ENCODE data around the gene CALCOCO1.
"Not testable (repeated sequence)": the region's sequence is repeated elsewhere in the genome, so short reads cannot be mapped to it uniquely, and the experiment has no call there.

CALCOCO1 gene

DNA sequence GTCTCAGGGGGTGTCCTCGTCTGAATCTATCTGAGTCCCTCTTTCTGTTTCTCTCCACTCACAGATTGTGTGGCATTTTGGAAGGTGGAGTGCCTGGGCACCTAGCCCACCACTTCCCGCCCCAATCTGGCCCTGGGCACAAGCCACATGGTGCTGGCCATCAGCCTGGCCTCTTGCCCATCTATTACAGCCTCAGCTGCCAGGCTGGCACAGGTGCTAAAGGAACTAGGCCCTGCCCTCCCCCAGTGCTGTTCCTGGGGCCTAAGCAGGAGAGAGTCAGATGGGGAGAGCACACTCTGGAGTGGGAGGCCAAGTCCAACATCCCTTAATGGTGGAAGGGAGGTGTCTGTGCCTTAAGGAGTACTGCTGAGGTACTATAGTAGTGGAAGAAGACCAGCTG lies 8.3 kb upstream of the CALCOCO1 start:
- in situ Hi-C loops (cut with MboI; ENCODE audit: low sequenced_read_pairs) = no loop called here

DNA sequence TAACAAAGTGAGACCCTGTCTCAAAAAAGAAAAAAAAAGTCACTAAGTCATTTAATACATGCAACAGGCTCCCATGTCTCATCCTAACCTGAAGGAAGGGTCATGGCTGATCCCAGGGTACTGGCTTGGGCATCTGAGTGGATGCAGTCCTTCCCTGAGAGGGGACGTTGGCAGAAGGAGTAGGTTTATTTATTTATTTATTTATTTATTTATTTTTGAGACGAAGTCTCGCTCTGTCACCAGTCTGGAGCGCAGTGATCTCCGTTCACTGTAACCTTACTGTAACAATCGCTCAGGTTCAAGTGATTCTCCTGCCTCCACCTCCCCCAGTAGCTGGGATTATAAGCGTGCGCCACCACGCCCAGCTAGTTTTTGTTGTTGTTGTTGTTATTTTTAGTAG lies 7.2 kb upstream of the CALCOCO1 start:
- in situ Hi-C loops (cut with MboI; ENCODE audit: low sequenced_read_pairs) = no loop called here

DNA sequence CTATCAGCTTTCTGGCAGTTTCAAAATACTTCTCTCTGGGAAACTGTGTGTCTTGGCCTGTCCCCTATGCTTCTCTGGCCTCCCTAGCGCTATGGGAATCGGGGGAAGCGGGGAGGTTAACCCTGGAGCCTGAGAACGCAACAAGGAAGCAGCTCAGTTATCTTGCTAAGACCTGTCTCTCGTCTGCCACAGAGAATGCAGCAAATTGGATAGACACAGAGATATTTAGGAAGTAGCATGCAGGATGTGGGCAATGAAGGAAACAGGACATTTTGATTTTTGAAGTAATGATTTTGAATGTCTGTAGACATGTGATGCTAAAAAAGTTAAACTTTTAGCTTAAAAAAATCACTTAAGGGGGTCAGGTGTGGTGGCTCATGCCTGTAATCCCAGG lies 6.6 kb upstream of the CALCOCO1 start:
- in situ Hi-C loops (cut with MboI; ENCODE audit: low sequenced_read_pairs) = no loop called here

DNA sequence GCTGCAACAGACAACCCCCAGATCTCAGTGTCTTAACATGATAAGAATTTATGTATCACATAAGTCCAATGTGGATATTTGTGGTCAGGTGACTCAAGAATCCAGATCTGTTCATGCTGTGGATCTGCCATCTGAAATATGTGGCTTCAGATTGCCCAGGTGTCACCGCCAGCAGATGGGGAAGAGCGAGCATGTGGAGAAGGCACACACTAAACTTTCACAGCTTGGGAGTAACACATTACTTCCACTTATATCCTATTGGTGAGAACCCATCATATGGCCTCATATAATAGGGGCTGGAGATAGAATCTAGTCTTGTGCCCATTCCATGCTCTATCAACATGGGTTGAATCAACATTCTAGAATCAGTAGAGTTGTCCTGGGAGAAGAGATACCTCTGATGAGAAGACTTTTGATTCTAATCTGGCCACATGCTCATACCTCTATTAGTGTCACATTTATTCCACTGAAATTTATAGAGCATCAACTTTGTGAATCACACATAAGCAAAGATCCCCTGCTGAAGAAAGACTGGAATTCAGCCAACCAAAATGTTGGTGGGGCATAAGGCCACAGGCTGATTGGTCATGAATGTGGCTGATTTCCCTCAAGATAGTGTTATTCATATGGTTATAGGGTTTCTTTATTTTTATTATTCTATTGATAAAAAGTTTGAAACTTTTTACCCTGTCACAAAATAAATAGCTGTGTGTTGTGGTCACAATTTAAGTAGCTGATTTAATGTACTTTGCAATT lies 6.0 kb upstream of the CALCOCO1 start:
- in situ Hi-C loops (cut with MboI; ENCODE audit: low sequenced_read_pairs) = no loop called here

DNA sequence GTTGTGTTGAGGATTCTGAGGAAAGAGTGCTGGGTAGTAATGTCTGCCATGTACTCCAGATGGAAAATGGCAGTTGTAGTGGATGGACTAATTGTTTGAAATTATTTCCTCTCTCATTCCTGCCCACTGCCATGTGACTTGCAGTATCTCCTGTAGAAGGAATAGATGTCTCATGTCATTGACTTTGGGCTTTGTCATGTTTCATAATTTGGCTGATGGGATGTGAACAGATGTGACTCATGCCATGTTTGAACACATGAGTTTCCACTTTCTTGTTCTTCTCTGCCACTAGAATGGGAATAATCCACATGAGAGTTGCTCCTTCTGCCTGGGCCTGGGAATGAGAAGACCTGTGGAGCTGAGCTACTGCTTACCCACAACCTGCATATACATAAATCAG lies 2.4 kb upstream of the CALCOCO1 start:
- in situ Hi-C loops (cut with MboI; ENCODE audit: low sequenced_read_pairs) = no loop called here

DNA sequence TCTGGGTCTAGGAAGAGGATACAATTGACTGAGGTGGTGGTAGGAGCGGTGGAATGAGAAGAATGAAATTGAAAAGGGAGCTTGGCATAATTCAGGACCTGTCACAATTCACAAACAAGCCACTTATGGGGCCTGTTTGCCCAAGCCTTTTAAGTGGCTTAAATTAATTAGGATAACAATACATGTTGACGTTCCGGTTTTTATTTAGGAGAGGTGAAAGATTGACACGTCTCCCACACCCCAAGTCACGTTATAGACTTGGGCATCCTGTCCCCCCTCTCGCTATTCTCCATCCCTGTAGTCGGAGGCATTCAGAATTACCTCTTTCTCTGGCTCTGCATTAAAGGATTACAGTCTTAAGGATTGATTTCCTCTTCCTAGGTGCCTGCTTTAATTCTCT lies 954 bp upstream of the CALCOCO1 start:
- in situ Hi-C loops (cut with MboI; ENCODE audit: low sequenced_read_pairs) = no loop called here

DNA sequence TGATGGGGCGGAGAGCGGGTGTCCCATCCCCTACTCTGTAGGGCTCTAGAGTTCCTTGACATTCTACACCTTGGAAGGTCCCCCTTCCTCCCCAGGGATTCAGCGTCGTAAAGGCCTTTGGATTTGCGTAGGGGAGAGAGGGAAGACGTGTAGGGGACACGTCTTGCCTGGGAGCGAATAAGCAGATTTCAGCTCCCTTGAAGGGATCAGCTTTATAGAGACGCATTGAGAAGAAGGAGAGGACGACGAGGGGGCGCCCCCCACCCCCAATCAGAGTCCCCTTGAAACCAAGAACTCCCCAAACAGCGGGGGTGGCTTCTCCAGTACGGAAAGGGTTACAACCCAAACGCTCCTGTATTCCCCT lies 324 bp downstream of the CALCOCO1 start:
- in situ Hi-C loops (cut with MboI; ENCODE audit: low sequenced_read_pairs) = no loop called here

DNA sequence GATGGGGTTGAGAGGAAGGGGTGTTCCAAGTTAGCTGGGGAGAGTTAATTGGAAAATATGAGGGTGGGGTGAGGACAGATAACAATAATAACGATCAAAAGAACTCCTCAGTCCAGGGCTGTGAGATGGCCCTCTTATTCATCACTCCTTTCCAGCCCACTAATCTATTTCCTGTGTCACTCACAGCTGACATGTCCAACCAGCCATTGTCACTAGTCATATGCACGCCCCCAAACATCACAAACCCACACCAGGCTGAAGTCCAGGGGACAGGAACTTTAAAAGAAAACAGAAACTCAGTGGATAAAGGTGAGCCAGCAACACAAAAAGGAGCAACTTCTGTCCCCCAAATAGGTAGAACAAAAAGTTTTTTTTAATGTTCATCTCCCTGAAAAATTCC lies 911 bp downstream of the CALCOCO1 start:
- in situ Hi-C loops (cut with MboI; ENCODE audit: low sequenced_read_pairs) = no loop called here

DNA sequence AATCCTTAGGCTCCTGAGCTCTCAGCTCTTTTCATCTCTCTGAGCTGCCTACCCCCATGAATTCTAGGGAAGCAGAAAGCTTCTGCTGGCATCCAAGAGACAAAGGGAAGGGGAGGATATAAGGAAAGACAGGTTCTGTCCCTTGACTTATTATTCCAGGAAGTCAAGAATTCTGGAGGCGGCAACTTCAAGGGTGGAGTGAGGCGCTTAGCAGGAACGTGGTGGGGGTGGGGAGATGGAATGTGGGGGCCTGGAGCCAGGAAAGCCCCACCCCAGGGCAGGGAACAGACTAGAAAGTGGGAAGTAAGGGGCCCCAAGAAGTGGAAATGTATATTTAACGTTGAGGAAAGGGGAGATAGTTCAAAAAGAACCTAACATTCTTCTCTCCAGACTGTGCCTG lies 1.4 kb downstream of the CALCOCO1 start:
- in situ Hi-C loops (cut with MboI; ENCODE audit: low sequenced_read_pairs) = no loop called here

DNA sequence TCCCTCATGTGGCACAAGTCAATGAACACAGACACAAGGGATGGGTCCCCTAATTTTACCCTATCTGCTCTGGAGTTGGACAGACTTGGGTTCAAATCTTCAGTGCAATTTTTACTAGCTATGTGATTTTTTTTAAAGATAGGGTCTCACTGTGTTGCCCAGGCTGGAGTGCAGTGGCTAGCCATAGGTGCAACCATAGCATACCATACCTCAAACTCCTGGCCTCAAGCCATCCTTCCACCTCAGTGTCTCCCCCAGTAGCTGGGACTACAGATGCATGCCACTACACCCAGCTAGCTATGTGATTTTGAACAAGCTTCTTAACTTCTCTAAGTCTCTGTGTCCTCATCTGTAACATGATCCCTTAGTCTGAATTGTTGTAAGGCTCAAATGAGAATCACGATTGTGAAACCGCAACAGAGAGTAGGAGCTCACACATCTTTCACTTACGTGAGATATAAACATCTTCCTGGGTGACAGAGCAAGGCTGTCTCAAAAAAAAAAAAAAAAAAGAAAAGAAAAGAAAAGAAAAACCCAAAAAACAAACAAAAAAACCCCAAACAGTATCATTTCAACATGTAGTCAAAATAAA lies 4.7 kb downstream of the CALCOCO1 start:
- in situ Hi-C loops (cut with MboI; ENCODE audit: low sequenced_read_pairs) = no loop called here

DNA sequence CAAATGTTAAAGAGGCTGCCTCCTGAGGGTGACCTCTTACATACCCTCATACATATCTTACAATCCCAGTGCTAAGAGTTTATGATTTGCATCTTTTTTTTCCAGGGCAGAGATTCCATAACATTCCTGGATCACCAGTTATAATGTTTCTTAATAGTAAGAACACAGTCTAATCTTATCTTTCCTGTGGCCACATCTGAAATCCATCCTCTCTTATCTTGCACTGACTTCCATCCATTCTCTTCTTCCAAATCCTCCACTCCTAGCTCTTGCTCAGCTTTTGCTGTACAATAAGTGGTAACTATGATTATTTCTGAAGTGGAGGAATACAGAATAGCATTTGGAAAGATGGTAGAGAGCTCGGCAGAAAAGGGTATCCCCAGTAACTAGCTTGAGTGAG lies 6.3 kb downstream of the CALCOCO1 start:
- in situ Hi-C loops (cut with MboI; ENCODE audit: low sequenced_read_pairs) = no loop called here

DNA sequence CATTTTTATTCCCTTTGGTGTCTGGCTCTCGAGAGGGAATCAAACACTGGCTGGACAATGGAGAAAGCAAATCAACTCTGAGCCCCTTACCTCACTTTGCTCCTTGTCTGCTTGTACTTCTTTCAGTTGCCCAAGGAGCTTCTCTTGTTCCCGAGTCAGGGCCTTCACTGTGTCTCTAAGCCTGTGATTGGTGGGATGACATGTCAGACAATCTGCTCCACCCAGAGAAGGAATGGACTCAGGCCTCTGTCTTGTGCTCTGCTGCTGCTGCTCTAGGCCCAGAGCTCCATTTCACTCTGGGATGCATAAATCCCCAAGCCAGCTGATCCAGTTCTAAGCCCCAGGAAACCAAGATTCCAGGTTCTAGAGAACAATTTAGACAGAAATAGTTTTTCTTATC lies 7.6 kb downstream of the CALCOCO1 start:
- in situ Hi-C loops (cut with MboI; ENCODE audit: low sequenced_read_pairs) = no loop called here

DNA sequence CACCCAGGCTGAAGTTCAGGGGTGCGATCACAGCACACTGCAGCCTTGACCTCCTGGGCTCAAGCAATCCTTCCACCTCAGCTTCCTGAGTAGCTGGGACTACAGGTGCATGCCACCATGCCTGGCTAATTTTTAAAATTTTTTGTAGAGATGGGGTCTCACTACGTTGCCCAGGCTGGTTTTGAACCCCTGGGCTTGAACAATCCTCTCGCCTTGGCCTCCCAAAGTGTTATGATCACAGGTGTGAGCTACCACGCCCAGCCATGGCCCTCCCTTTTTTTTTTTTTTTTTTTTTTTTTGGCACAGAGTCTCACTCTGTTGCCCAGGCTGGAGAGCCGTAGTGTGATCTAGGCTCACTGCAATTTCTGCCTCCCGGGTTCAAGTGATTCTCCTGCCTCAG lies 8.7 kb downstream of the CALCOCO1 start:
- in situ Hi-C loops (cut with MboI; ENCODE audit: low sequenced_read_pairs) = not testable (repeated sequence)

DNA sequence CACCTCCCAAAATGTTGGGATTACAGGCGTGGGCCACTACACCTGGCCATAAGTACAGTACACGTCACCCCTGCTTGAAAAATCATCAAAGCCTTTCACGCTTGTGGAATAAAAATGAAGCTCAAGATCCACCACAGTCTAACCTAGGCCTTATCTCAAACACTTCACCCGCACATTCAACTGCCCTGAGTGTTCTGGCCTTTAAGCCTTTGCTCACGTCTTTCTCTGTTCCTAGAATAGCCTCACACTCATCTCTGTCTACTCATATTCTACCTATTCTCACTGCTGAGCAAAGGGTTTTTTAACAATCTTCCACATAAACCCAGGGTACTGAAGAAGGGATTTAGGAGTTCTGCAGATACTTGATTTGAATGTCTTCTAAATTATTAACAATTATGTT lies 9.9 kb downstream of the CALCOCO1 start:
- in situ Hi-C loops (cut with MboI; ENCODE audit: low sequenced_read_pairs) = no loop called here

DNA sequence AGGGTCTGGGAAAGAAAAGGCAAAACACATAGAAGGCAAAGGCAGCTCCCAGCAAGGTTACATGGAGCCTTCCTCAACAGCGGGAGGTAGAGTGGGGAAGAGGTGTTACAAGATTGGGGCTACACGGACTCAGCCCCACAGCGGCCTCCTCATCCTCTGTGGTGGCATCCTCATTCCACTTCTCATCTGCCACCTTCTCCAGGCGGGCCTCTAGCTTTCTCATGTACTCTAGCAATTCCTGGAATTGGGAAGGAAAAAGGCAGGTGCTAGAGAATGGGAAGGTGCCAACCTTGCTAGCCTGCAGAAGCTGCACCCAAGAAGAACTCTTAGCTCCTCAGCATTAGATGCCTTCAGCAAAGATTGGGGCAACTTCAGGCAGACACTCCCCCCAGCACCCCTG lies 13.2 kb downstream of the CALCOCO1 start:
- in situ Hi-C loops (cut with MboI; ENCODE audit: low sequenced_read_pairs) = no loop called here

DNA sequence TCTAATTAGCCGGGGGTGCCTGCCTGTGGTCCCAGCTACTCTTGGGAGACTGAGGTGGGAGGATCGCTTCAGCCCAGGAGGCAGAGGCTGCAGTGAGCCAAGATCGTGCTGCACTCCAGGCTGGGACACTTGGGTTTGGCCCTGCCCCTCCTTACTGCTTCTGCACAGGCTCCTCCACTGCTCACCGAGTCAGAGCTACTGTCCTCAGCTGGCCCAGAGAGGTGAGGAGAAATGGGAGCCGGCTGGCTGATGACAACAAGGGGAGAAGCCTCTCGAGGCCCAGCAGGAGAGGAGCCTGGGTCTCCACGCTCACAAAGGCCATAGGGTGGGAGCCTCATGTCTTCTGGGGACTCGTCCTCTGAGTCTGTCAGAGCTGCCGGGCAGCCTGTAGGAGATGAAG lies 13.7 kb downstream of the CALCOCO1 start:
- in situ Hi-C loops (cut with MboI; ENCODE audit: low sequenced_read_pairs) = no loop called here

DNA sequence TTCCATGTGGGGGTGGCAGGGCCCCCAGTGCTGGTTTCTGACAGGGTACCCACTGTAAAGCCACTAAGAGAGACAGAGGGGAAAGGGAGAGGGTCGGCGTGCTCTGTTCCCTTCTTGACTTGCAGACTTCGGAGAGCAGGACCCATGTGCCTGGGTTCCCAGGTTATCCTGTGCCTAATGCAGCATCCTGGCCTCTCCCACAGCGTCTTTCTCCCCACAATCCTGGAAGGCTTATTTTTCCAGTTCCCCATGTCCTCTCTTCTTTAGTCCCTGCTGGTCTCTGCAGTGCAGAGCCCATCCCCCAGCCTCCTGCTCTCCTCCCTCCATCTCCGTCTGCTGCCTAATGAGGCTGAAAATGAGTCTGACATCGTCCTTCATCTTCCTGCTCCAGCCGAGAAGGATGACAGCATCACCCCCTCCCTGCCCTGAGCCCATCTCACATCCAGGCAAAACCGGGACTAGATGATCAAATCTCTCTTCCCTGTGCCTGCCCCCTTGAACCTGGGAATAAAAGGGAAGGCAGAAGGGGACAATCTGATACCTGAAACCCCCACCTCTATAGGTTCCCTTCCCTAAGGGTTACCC lies 15.1 kb downstream of the CALCOCO1 start:
- in situ Hi-C loops (cut with MboI; ENCODE audit: low sequenced_read_pairs) = no loop called here

DNA sequence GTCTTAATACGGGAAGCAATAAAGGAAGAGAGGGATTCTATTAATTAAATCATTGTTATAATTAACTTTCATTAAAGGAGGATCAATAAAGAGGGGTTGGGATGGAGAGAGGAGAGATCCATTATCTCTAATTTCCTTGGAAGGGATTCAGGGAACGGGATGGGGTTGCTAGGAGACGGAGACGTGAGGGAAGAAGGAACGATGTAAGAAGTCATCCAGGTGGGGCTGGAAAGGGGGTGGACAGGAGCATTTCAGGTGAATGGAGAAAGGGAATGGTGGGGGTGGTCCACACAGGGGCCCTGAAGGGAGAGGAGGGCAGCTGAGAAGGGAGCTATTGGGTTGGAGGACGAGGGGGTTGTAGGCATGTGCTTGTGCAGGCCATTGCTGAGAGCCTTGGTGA lies 17.2 kb downstream of the CALCOCO1 start:
- in situ Hi-C loops (cut with MboI; ENCODE audit: low sequenced_read_pairs) = no loop called here

DNA sequence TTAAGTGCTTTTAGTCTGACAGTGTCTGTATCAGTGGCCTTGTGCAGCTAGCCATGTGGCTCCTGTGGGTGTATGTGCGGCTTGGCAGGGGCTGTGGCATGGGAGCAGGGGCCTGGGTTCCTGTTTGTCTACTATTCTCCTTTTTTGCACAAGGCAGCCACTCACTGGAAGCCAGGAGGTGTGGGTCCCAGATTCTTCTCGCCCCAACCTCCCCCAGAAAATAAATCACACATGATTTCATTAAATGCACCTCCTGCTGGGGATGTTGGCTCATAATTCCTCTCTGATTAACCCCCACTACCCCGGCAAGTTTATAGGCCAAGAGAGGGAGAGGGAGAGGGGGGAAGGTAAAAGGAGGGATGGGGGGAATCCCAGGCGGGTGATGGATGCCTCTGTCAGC lies 17.6 kb downstream of the CALCOCO1 start:
- in situ Hi-C loops (cut with MboI; ENCODE audit: low sequenced_read_pairs) = no loop called here

DNA sequence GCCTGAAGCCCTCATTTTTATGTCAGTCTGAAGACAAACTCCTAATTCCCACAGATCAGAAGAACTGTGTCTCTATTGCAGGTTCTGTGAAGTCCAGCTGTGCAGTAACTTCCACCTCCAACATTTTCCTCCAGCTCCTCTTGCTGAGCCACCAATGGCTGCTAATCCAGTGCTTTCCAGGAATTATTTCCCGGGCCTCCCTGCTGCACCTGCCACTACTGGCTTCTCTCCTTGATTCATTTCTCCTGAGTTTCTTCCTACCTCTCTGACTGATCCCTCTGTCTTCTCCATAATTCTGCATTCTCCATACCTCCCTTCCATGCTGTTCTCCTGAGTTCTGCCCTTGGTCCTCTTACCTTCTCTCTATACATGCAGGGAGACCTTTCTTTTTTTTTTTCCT lies 21.2 kb downstream of the CALCOCO1 start:
- in situ Hi-C loops (cut with MboI; ENCODE audit: low sequenced_read_pairs) = no loop called here

DNA sequence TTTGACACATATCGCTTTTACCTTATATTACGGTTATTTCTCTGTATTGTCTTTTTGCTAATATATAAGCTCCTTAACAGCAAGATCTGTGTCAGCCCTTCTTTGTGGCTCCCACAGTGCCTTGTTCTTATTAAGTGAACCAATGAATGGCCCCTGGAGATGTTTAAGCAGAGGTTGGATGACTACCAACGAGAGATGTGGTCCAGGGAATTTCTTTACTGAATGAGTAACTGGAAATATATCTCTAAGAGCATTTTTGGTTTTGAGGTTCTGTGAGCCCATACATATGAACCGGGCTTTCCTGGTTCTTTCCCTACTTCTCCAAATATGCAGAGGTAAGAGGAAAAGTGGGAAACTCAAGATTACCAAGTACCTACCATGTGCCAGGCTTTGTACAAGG lies 23.5 kb downstream of the CALCOCO1 start:
- in situ Hi-C loops (cut with MboI; ENCODE audit: low sequenced_read_pairs) = loop anchor here (5.0 kb wide), 1 partner anchor 39 kb away; no protein-coding TSS in a partner anchor

DNA sequence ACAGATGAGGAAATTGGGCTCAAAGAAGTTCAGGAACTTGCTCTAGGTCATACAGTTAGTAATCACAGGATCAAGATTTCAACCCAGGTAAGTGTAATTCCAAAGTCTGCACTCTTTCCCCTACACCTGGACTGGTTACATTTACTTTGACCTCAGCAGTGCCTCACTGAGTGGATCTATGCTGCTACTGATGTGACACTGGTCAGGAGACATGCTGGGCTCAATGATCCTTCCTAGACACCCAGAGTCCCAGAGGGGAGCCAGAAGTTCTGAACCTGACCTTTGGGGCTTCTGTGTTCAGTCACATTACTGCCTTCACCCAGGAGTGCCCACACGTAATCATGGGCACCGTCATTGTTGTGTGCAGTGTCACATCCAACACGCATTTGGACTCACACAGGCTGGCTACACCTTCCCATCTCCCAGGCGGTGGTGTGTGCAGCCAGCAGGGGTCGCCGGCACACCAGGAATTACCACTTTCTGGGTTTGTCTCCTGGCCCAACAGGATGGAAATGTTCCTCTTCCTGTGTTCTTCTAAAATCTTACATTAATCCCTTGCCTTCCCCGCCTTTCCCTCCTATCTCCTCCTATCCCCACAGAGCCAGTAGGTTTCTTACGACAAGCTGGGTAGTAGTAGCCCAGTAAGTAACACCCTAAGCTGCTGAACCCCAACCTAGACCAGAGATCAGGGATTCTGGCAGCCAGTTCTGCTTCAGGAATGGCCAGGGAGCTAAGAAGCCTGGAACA lies 25.6 kb downstream of the CALCOCO1 start:
- in situ Hi-C loops (cut with MboI; ENCODE audit: low sequenced_read_pairs) = loop anchor here (5.0 kb wide), 1 partner anchor 41 kb away; no protein-coding TSS in a partner anchor

All from HL-60/S4 treated with retinoic acid at 250 ng/mL for 4 days and 3 days (cell line).